GM10266 (cell line): ENCODE results near the gene ITPR1.

Experiments
- DNase-seq: peaks from one replicate; pipeline ENCODE4 v3.0.0; 2012; ENCODE audit errors: extremely low spot score
- CTCF ChIP-seq: IDR thresholded peaks from 2 replicates; pipeline ENCODE4 v1.5.1; 2012; ENCODE audit warnings: mild to moderate bottlenecking, low read depth; ENCODE audit not compliant: control insufficient read depth, insufficient read depth; ENCODE audit errors: missing control alignments

Gene ITPR1

DNA sequence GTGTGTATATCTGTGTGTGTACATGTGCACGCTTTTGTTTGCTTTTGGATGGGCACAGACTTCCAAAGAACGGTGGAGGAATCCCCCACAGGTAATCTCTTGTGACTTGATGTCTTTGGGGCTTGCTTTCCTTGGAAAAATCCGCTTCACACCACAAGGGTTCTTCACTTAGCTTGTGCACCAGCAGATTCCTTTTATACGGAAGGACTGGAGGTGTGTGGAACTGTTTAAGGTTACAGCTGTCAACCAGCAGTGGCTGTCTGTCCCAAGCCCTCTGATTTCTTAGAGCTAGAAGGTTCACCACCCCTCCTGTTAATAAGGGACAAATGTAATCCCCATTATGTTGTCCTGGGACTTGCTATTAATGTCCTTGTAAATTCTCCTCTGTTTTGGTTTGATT is 193.5 kb downstream of the ITPR1 start:
- no peak for TF ChIP-seq CTCF
- no peak for DNase-seq

- no peak for TF ChIP-seq CTCF
- DNase-seq: no peak
Measured at GRCh38 chr3:4687167-4687566, 194.0 kb downstream of the ITPR1 start.

DNA sequence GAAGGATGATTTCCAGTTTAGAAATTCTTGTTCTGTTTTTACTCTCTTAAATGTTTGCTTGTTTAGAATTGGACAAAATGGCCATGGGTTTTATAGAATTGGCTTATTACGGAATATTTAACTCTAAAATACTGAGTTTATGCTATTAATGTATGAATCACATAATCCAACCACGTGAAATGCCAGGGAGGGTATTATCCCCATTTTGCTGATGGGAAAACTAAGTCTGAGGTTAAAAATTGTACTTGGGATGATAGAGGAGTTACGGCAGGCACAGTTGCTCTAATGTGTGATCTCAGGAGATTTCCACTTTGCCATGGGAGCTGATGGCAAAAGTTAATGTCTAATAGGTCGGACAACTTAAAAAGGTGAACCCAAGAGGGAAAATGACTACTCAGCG is 194.4 kb downstream of the ITPR1 start:
- no peak for DNase-seq
- TF ChIP-seq CTCF: no peak

DNA sequence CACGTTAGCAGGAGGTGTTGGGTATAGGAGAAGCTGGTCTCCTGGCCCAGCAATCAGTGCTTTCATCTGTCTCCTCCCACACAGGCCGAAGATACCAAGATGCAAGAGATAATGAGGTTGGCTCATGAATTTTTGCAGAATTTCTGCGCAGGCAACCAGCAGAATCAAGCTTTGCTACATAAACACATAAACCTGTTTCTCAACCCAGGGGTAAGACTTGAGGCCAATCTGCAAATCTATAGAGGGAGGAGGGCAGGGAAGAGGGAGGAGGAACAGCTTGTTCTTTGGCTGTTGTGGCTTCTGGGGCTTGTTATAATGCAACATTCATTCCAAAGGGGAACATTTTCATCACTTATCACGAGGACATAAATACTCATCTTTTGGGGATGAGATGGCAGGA is 195.3 kb downstream of the ITPR1 start:
- TF ChIP-seq CTCF: no peak
- no peak for DNase-seq

- DNase-seq: no peak
Measured at GRCh38 chr3:4689021-4689420, 195.9 kb downstream of the ITPR1 start.

GRCh38 chr3:4690277-4690676 is 197.1 kb downstream of the ITPR1 start:
- TF ChIP-seq CTCF: no peak
- DNase-seq: no peak

More at GRCh38 chr3:4689021-4689420, 195.9 kb downstream of the ITPR1 start:
- no peak for TF ChIP-seq CTCF

DNA sequence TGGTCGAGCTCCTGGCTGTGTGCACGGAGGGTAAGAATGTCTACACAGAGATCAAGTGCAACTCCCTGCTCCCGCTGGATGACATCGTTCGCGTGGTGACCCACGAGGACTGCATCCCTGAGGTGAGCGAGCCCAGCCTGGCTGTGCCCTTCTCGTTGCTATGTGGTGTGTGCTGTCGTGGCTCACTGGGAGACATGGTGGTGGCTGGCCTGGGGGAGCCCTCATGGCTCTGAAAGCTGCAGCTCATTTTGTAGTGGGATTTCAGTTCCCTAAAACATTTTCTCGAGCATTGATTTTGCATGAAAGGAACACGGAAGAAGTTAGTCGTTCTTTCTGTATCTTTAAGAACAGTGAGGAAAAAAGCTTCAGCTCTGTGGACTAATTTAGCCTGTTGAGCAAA is 200.5 kb downstream of the ITPR1 start:
- TF ChIP-seq CTCF: no peak
- DNase-seq: peak; percentile 36
